ENCODE measurements around the gene ZNF785. TPM values are rescaled to one million over a fixed set of nuclear protein-coding genes. Genes with fewer than 3 reads are reported as not detected.

The ZNF785 gene
- total RNA-seq, 1 experiment from 2014 or later, result 16.0 TPM

GRCh38 chr16:30565984-30566383, 19.5 kb downstream of the ZNF785 start (continued):
- TF ChIP-seq MYBL2 (CRISPR knock-in tag; IDR thresholded peaks at IDR 0.05) (no peak), TCF7 (CRISPR knock-in tag; IDR thresholded peaks at IDR 0.05; ENCODE audit: low read depth) (no peak), NFE2L1 (CRISPR knock-in tag; IDR thresholded peaks at IDR 0.05) (no peak), ATF6 (CRISPR knock-in tag; IDR thresholded peaks at IDR 0.05) (no peak), ZNF232 (CRISPR knock-in tag; IDR thresholded peaks at IDR 0.05) (no peak)
- TF ChIP-seq, protein P1, sequence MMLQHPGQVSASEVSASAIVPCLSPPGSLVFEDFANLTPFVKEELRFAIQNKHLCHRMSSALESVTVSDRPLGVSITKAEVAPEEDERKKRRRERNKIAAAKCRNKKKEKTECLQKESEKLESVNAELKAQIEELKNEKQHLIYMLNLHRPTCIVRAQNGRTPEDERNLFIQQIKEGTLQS (CRISPR knock-in tag; conservative IDR thresholded peaks at IDR 0.05), result no peak
- TF ChIP-seq, protein P2, sequence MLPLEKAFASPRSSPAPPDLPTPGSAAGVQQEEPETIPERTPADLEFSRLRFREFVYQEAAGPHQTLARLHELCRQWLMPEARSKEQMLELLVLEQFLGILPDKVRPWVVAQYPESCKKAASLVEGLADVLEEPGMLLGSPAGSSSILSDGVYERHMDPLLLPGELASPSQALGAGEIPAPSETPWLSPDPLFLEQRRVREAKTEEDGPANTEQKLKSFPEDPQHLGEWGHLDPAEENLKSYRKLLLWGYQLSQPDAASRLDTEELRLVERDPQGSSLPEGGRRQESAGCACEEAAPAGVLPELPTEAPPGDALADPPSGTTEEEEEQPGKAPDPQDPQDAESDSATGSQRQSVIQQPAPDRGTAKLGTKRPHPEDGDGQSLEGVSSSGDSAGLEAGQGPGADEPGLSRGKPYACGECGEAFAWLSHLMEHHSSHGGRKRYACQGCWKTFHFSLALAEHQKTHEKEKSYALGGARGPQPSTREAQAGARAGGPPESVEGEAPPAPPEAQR (CRISPR knock-in tag; IDR thresholded peaks at IDR 0.05), result no peak

DNA sequence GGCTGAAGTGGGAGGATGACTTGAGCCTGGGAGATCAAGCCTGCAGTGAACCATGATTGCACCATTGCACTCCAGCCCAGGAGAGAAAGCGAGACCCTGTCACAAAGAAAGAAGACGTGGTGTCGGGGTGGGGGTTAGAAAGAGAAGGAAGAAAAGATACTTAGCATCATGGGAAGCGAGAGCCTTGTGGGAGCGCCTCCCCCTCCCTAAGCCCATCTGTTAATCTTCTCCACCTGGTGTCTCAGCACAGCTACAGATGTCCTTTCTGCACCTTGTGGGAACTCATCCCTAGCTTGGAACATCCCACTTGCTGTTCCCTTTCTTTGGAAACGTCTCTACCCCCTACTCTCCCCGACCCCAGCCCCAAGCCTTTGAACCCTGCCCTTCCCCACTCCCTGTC, 20.0 kb downstream of the ZNF785 start:
- CTCF ChIA-PET, result interaction anchor here (0.9 to 1.4 kb wide), 5 partner anchors 8 to 136 kb away, joined by 3 to 7 read pairs (median 4); partner anchors contain the start of gene DCTPP1
- no peaks in the 10 kb centered on the region for H3K36me3 Mint-ChIP-seq
- DNase-seq (ENCODE audit: low spot score) (no peak), ATAC-seq (no peak)
- peaks cover 21% of the 10 kb centered on the region for H3K27me3 Mint-ChIP-seq (ENCODE audit: low read depth)
- no peak overlapping the region for H3K27ac Mint-ChIP-seq
- peaks cover 18% of the 10 kb centered on the region for H3K4me1 Mint-ChIP-seq
- H3K4me3 Mint-ChIP-seq, result no peak overlapping the region
- POLR2A ChIA-PET, result interaction anchor here (0.9 kb wide), 1 partner anchor 38 kb away, joined by 3 read pairs; no protein-coding TSS in a partner anchor
- no peaks in the 10 kb centered on the region for H3K9me3 Mint-ChIP-seq
- TF ChIP-seq ZNF232 (CRISPR knock-in tag; IDR thresholded peaks at IDR 0.05) (no peak), GRHL2 (CRISPR knock-in tag; IDR thresholded peaks at IDR 0.05; ENCODE audit: insufficient replicate concordance, severe bottlenecking) (no peak), CBFB (CRISPR knock-in tag; IDR thresholded peaks at IDR 0.05; ENCODE audit: low read depth) (no peak), ATF1 (CRISPR knock-in tag; IDR thresholded peaks at IDR 0.05) (no peak), ZNF263 (CRISPR knock-in tag; IDR thresholded peaks at IDR 0.05; ENCODE audit: low read depth) (no peak), MXD4 (CRISPR knock-in tag; IDR thresholded peaks at IDR 0.05; ENCODE audit: borderline replicate concordance) (no peak), SP1 (CRISPR knock-in tag; conservative IDR thresholded peaks at IDR 0.05) (no peak)
- TF ChIP-seq, protein P3, sequence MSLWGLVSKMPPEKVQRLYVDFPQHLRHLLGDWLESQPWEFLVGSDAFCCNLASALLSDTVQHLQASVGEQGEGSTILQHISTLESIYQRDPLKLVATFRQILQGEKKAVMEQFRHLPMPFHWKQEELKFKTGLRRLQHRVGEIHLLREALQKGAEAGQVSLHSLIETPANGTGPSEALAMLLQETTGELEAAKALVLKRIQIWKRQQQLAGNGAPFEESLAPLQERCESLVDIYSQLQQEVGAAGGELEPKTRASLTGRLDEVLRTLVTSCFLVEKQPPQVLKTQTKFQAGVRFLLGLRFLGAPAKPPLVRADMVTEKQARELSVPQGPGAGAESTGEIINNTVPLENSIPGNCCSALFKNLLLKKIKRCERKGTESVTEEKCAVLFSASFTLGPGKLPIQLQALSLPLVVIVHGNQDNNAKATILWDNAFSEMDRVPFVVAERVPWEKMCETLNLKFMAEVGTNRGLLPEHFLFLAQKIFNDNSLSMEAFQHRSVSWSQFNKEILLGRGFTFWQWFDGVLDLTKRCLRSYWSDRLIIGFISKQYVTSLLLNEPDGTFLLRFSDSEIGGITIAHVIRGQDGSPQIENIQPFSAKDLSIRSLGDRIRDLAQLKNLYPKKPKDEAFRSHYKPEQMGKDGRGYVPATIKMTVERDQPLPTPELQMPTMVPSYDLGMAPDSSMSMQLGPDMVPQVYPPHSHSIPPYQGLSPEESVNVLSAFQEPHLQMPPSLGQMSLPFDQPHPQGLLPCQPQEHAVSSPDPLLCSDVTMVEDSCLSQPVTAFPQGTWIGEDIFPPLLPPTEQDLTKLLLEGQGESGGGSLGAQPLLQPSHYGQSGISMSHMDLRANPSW (CRISPR knock-in tag; conservative IDR thresholded peaks at IDR 0.05; ENCODE audit: low read depth), result no peak
- TF ChIP-seq, protein P4, sequence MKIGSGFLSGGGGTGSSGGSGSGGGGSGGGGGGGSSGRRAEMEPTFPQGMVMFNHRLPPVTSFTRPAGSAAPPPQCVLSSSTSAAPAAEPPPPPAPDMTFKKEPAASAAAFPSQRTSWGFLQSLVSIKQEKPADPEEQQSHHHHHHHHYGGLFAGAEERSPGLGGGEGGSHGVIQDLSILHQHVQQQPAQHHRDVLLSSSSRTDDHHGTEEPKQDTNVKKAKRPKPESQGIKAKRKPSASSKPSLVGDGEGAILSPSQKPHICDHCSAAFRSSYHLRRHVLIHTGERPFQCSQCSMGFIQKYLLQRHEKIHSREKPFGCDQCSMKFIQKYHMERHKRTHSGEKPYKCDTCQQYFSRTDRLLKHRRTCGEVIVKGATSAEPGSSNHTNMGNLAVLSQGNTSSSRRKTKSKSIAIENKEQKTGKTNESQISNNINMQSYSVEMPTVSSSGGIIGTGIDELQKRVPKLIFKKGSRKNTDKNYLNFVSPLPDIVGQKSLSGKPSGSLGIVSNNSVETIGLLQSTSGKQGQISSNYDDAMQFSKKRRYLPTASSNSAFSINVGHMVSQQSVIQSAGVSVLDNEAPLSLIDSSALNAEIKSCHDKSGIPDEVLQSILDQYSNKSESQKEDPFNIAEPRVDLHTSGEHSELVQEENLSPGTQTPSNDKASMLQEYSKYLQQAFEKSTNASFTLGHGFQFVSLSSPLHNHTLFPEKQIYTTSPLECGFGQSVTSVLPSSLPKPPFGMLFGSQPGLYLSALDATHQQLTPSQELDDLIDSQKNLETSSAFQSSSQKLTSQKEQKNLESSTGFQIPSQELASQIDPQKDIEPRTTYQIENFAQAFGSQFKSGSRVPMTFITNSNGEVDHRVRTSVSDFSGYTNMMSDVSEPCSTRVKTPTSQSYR (CRISPR knock-in tag; IDR thresholded peaks at IDR 0.05), result no peak
- TF ChIP-seq, protein P5, sequence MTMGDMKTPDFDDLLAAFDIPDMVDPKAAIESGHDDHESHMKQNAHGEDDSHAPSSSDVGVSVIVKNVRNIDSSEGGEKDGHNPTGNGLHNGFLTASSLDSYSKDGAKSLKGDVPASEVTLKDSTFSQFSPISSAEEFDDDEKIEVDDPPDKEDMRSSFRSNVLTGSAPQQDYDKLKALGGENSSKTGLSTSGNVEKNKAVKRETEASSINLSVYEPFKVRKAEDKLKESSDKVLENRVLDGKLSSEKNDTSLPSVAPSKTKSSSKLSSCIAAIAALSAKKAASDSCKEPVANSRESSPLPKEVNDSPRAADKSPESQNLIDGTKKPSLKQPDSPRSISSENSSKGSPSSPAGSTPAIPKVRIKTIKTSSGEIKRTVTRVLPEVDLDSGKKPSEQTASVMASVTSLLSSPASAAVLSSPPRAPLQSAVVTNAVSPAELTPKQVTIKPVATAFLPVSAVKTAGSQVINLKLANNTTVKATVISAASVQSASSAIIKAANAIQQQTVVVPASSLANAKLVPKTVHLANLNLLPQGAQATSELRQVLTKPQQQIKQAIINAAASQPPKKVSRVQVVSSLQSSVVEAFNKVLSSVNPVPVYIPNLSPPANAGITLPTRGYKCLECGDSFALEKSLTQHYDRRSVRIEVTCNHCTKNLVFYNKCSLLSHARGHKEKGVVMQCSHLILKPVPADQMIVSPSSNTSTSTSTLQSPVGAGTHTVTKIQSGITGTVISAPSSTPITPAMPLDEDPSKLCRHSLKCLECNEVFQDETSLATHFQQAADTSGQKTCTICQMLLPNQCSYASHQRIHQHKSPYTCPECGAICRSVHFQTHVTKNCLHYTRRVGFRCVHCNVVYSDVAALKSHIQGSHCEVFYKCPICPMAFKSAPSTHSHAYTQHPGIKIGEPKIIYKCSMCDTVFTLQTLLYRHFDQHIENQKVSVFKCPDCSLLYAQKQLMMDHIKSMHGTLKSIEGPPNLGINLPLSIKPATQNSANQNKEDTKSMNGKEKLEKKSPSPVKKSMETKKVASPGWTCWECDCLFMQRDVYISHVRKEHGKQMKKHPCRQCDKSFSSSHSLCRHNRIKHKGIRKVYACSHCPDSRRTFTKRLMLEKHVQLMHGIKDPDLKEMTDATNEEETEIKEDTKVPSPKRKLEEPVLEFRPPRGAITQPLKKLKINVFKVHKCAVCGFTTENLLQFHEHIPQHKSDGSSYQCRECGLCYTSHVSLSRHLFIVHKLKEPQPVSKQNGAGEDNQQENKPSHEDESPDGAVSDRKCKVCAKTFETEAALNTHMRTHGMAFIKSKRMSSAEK (CRISPR knock-in tag; IDR thresholded peaks at IDR 0.05; ENCODE audit: borderline replicate concordance), result no peak
- TF ChIP-seq, protein P1 (CRISPR knock-in tag; conservative IDR thresholded peaks at IDR 0.05), result no peak
- TF ChIP-seq, protein P6, sequence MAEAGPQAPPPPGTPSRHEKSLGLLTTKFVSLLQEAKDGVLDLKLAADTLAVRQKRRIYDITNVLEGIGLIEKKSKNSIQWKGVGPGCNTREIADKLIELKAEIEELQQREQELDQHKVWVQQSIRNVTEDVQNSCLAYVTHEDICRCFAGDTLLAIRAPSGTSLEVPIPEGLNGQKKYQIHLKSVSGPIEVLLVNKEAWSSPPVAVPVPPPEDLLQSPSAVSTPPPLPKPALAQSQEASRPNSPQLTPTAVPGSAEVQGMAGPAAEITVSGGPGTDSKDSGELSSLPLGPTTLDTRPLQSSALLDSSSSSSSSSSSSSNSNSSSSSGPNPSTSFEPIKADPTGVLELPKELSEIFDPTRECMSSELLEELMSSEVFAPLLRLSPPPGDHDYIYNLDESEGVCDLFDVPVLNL (CRISPR knock-in tag; IDR thresholded peaks at IDR 0.05; ENCODE audit: borderline replicate concordance, low read depth), result no peak
- TF ChIP-seq, protein P7, sequence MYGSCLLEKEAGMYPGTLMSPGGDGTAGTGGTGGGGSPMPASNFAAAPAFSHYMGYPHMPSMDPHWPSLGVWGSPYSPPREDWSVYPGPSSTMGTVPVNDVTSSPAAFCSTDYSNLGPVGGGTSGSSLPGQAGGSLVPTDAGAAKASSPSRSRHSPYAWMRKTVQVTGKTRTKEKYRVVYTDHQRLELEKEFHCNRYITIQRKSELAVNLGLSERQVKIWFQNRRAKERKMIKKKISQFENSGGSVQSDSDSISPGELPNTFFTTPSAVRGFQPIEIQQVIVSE (CRISPR knock-in tag; IDR thresholded peaks at IDR 0.05; ENCODE audit: borderline replicate concordance), result no peak
